OCI-LY3 (cell line): ENCODE results near the gene AKT3.

Experiments
- H2AFZ ChIP-seq: fragments of 200-600, 300-600 bp; shearing (Covaris generic); 2 replicates; pipeline ENCODE4 v1.6.0; 2014; ENCODE audit warnings: antibody characterized with exemption, low read depth, low read length
- H3K27ac ChIP-seq: fragments of 200-600, 300-600 bp; sonication (generic); 2 replicates; pipeline ENCODE4 v1.5.1; 2014; ENCODE audit warnings: mild to moderate bottlenecking, low read length, moderate library complexity, mixed read lengths
- H3K27me3 ChIP-seq: fragments of 200-600, 300-600 bp; sonication (generic); 2 replicates; pipeline ENCODE4 v1.6.1; 2014; ENCODE audit warnings: low read depth, low read length, mixed read lengths
- H3K36me3 ChIP-seq: fragments of 200-600, 300-600 bp; sonication (generic); replicated peaks from 2 replicates; pipeline ENCODE3; 2014; ENCODE audit warnings: low read depth, low read length, mixed read lengths
- H3K4me1 ChIP-seq: fragments of 300-600, 200-600 bp; sonication (generic); 2 replicates; pipeline ENCODE4 v1.6.1; 2014; ENCODE audit warnings: low read length, mixed read lengths
- H3K4me2 ChIP-seq: fragments of 200-600, 300-600 bp; sonication (generic); 2 replicates; pipeline ENCODE4 v1.6.1; 2014; ENCODE audit warnings: low read length, mixed read lengths
- H3K4me3 ChIP-seq: fragments of 300-600, 200-600 bp; sonication (generic); 2 replicates; pipeline ENCODE4 v1.5.1; 2014; ENCODE audit warnings: antibody characterized with exemption, mild to moderate bottlenecking, low read length, moderate library complexity
- H3K79me2 ChIP-seq: fragments of 300-600, 200-600 bp; shearing (Covaris generic); 2 replicates; pipeline ENCODE4 v1.6.1; 2014; ENCODE audit warnings: mild to moderate bottlenecking, low read length, mixed read lengths
- H3K9ac ChIP-seq: fragments of 300-600, 200-600 bp; shearing (Covaris generic); 2 replicates; pipeline ENCODE4 v1.6.0; 2014; ENCODE audit warnings: mild to moderate bottlenecking, low read length, moderate library complexity
- H3K9me3 ChIP-seq: fragments of 200-600, 300-600 bp; shearing (Covaris generic); 2 replicates; pipeline ENCODE4 v1.6.1; 2014; ENCODE audit warnings: low read length, mixed read lengths; ENCODE audit not compliant: insufficient read depth
- H4K20me1 ChIP-seq: fragments of 200-600, 300-600 bp; sonication (generic); 2 replicates; pipeline ENCODE4 v1.6.1; 2016; ENCODE audit warnings: low read length, mixed read lengths; ENCODE audit not compliant: insufficient read depth
- CTCF ChIP-seq: fragments of 200-600, 300-600 bp; sonication (generic); IDR thresholded peaks from 2 replicates; pipeline ENCODE4 v1.5.1; 2014; ENCODE audit warnings: antibody characterized with exemption, low read length, low read depth
- EZH2phosphoT487 ChIP-seq: fragments of 200-600 bp; shearing (Covaris generic); IDR thresholded peaks from 2 replicates; pipeline ENCODE4 v1.6.1; 2018; ENCODE audit warnings: antibody characterized with exemption, mixed run types, low read depth

AKT3 gene

GRCh38 chr1:243706563-243706962 lies 143.5 kb downstream of the AKT3 start:
- Histone ChIP-seq H3K9me3 (no peaks in the 10 kb centered on the region), H3K9ac (no peak overlapping the region), H3K79me2 (no peaks in the 10 kb centered on the region), H2AFZ (no peak overlapping the region), H3K4me2 (no peak overlapping the region), H3K4me3 (no peak overlapping the region), H3K36me3 (no peaks in the 10 kb centered on the region), H4K20me1 (no peaks in the 10 kb centered on the region), H3K27me3 (no peaks in the 10 kb centered on the region), H3K27ac (no peak overlapping the region), H3K4me1 (peaks cover 16% of the 10 kb centered on the region)
- no peak for TF ChIP-seq CTCF
- TF ChIP-seq EZH2phosphoT487, result no peak

GRCh38 chr1:243705585-243705984 lies 144.5 kb downstream of the AKT3 start:
- Histone ChIP-seq H3K9me3 (no peaks in the 10 kb centered on the region), H3K9ac (no peak overlapping the region), H4K20me1 (no peaks in the 10 kb centered on the region), H3K4me1 (peaks cover 14% of the 10 kb centered on the region), H3K27me3 (no peaks in the 10 kb centered on the region), H2AFZ (no peak overlapping the region), H3K36me3 (no peaks in the 10 kb centered on the region), H3K4me3 (no peak overlapping the region), H3K27ac (no peak overlapping the region), H3K79me2 (no peaks in the 10 kb centered on the region), H3K4me2 (no peak overlapping the region)
- TF ChIP-seq CTCF, result no peak
- no peak for TF ChIP-seq EZH2phosphoT487

- Histone ChIP-seq H3K4me1 (peaks cover 5% of the 10 kb centered on the region), H3K9me3 (no peaks in the 10 kb centered on the region), H3K9ac (no peak overlapping the region), H3K4me2 (no peak overlapping the region), H4K20me1 (no peaks in the 10 kb centered on the region), H3K36me3 (no peaks in the 10 kb centered on the region), H3K4me3 (no peak overlapping the region), H3K27ac (no peak overlapping the region), H3K27me3 (no peaks in the 10 kb centered on the region), H3K79me2 (no peaks in the 10 kb centered on the region), H2AFZ (no peak overlapping the region)
- TF ChIP-seq EZH2phosphoT487 (no peak), CTCF (no peak)
These were observed 148.2 kb downstream of the AKT3 start for GRCh38 chr1:243701872-243702271.

GRCh38 chr1:243693800-243694199 lies 156.2 kb downstream of the AKT3 start:
- Histone ChIP-seq H3K9me3 (no peaks in the 10 kb centered on the region), H3K79me2 (no peaks in the 10 kb centered on the region), H3K4me1 (no peaks in the 10 kb centered on the region), H2AFZ (no peak overlapping the region), H3K27me3 (no peaks in the 10 kb centered on the region), H4K20me1 (no peaks in the 10 kb centered on the region), H3K4me2 (no peak overlapping the region), H3K36me3 (no peaks in the 10 kb centered on the region), H3K4me3 (no peak overlapping the region), H3K27ac (no peak overlapping the region), H3K9ac (no peak overlapping the region)
- TF ChIP-seq CTCF (no peak), EZH2phosphoT487 (no peak)
